NCI-H446 treated with DMSO at 0.1 percent for 48 hours (cell line): Measurements from ENCODE around the gene FNIP2.
"Not testable (repeated sequence)": the region's sequence is repeated elsewhere in the genome, so short reads cannot be mapped to it uniquely, and the experiment has no call there.

Experiments used
- DNase-seq: peaks from one replicate; lab custom pipeline; 2025; lab: John Stamatoyannopoulos, UW

The FNIP2 gene

GRCh38 chr4:158768555-158769174 lies at the start of gene FNIP2:
Gene FNIP2 (plus strand): TSS chr4:158769026. CDS start chr4:158769213, 187 bp downstream.
- peak; percentile 33 for DNase-seq

- no peak for DNase-seq
These were observed 47.1 kb upstream of the FNIP2 start for GRCh38 chr4:158721680-158722079.

GRCh38 chr4:158722291-158722916 lies 46.4 kb upstream of the FNIP2 start:
- DNase-seq: peak; percentile 0

- peak; percentile 44 for DNase-seq
These were observed 45.7 kb upstream of the FNIP2 start, which contains the start of gene PPID for GRCh38 chr4:158722917-158723793. Gene PPID (minus strand): TSS chr4:158723396. CDS start chr4:158723288, 108 bp downstream.

- no peak for DNase-seq
These were observed 44.2 kb upstream of the FNIP2 start for GRCh38 chr4:158724637-158725036.

GRCh38 chr4:158726633-158727032 lies 42.2 kb upstream of the FNIP2 start:
- no peak for DNase-seq

GRCh38 chr4:158728236-158728635 lies 40.6 kb upstream of the FNIP2 start:
- no peak for DNase-seq

GRCh38 chr4:158729716-158730559 lies 38.9 kb upstream of the FNIP2 start:
- peak; percentile 1 for DNase-seq

GRCh38 chr4:158738866-158739265 lies 30.0 kb upstream of the FNIP2 start:
- no peak for DNase-seq

- no peak for DNase-seq
These were observed 29.2 kb upstream of the FNIP2 start for GRCh38 chr4:158739600-158739999.

GRCh38 chr4:158741326-158742021 lies 27.4 kb upstream of the FNIP2 start:
- no peak for DNase-seq

GRCh38 chr4:158746537-158746936 lies 22.3 kb upstream of the FNIP2 start:
- DNase-seq: not testable (repeated sequence)

GRCh38 chr4:158750379-158750778 lies 18.4 kb upstream of the FNIP2 start:
- no peak for DNase-seq

GRCh38 chr4:158754385-158755180 lies 14.2 kb upstream of the FNIP2 start:
- DNase-seq: no peak

GRCh38 chr4:158755819-158756218 lies 13.0 kb upstream of the FNIP2 start:
- DNase-seq: not testable (repeated sequence)

- DNase-seq: no peak
These were observed 12.2 kb upstream of the FNIP2 start for GRCh38 chr4:158756588-158756987.

GRCh38 chr4:158758142-158758541 lies 10.7 kb upstream of the FNIP2 start:
- DNase-seq: no peak

GRCh38 chr4:158758703-158759102 lies 10.1 kb upstream of the FNIP2 start:
- DNase-seq: no peak

GRCh38 chr4:158759539-158759938 lies 9.3 kb upstream of the FNIP2 start:
- DNase-seq: not testable (repeated sequence)

GRCh38 chr4:158760866-158761265 lies 8.0 kb upstream of the FNIP2 start:
- DNase-seq: no peak
